Heart left ventricle (tissue), 16 donors: ENCODE measurements around the gene ZACN. TPM values are rescaled to one million over a fixed set of nuclear protein-coding genes. Genes with fewer than 3 reads are reported as not detected.

Source experiments
- ATAC-seq, 4 donors: fragments of 200-7000 bp; cut with Tn5 transposase; one replicate each; pipeline ENCODE4 v1.9.1; 2020 to 2022; ENCODE audit warnings: moderate library complexity in 4 of 4, mild to moderate bottlenecking in 3 of 4, moderate number of reproducible peaks in 1 of 4
- DNase-seq, 5 donors: peaks; one replicate each; pipeline ENCODE4 v3.0.0-alpha.2; 2020
- H3K27ac ChIP-seq, 12 donors: fragments of 200-600 bp; sonication (generic) in 4 of 12; one replicate each; pipeline versions ENCODE4 v1.5.0 to v1.8.0; 2016 to 2022; ENCODE audit warnings: mild to moderate bottlenecking in 2 of 12
- H3K27me3 ChIP-seq, 9 donors: fragments of 200-600 bp; sonication (generic) in 2 of 9; one replicate each; pipeline versions ENCODE4 v1.5.1 to v1.8.0; 2016 to 2022; ENCODE audit warnings: mild to moderate bottlenecking in 3 of 9
- H3K36me3 ChIP-seq, 9 donors: fragments of 200-600 bp; sonication (generic) in 2 of 9; one replicate each; pipeline versions ENCODE4 v1.5.0 to v1.8.0; 2018 to 2022; ENCODE audit warnings: mild to moderate bottlenecking in 2 of 9
- H3K4me1 ChIP-seq, 12 donors: fragments of 200-600 bp; sonication (generic) in 4 of 12; one replicate each; pipeline versions ENCODE4 v1.5.0 to v1.8.0; 2016 to 2022; ENCODE audit warnings: mild to moderate bottlenecking in 3 of 12
- H3K4me3 ChIP-seq, 12 donors: fragments of 200-600 bp; sonication (generic) in 4 of 12; one replicate each; pipeline versions ENCODE4 v1.5.0 to v1.8.0; 2017 to 2022; ENCODE audit warnings: mild to moderate bottlenecking in 9 of 12, moderate library complexity in 4 of 12
- H3K9me3 ChIP-seq, 12 donors: fragments of 200-600 bp; sonication (generic) in 4 of 12; one replicate each; pipeline versions ENCODE4 v1.5.0 to v1.8.0; 2016 to 2022; ENCODE audit warnings: mild to moderate bottlenecking in 1 of 12
- POLR2A ChIP-seq, 2 donors: fragments of 450-650 bp; IDR thresholded peaks; one replicate each; pipeline ENCODE4 v1.6.1; 2017; ENCODE audit warnings: antibody characterized with exemption in 2 of 2, mild to moderate bottlenecking in 2 of 2, moderate library complexity in 2 of 2
- WGBS, 4 donors: extraction: QIAGEN DNeasy Blood & Tissue Kit in 2 of 4; methylation state at CpG; one replicate each; pipeline versions ENCODE4 v1.1.5 to v1.1.7; 2013 to 2018; 5-methylcytosine and 5-hydroxymethylcytosine counted together
- intact Hi-C, 10 donors: fragments of 100-400 bp; cut with DNase I; formaldehyde crosslinking; loops; one replicate each; pipeline versions ENCODE4 v1.11.1 to v1.14.2; 2022
- polyA plus RNA-seq, 2 donors: library from polyadenylated mRNA; stranded (reverse); fragments of 200-250 nt; gene quantifications; one replicate each; pipeline ENCODE4 v1.2.3, GENCODE V29; 2013
- total RNA-seq, 9 donors: library from RNA; depleted of rRNA in 2 of 9; stranded (reverse); fragments of >200 nt in 2 of 9; fragmentation: NEBNext Ultra II Directional in 3 of 9; extraction: Animal tissue kit (Norgen Biotek cat#: 25700) in 3 of 9; gene quantifications; one replicate each; pipeline versions ENCODE4 v1.1.0 to v1.2.4, GENCODE V29; 2016 to 2023
- TF ChIP-seq, protein P1 (sequence below), 12 donors: fragments of 200-600 bp; sonication (generic) in 4 of 12; IDR thresholded peaks; one replicate each; pipeline versions ENCODE4 v1.5.0 to v1.8.0; 2018 to 2022; ENCODE audit warnings: antibody characterized with exemption in 12 of 12, mild to moderate bottlenecking in 5 of 12
- donor health status: ischemic (EF 13 %, LVEDD 7.1; RV severe dilation, severe dysfunction).
- donor health status: healthy with polysubstance abuse.
- donor health status: DM: no; HTN: yes; CAD: no.
- donor health status: DM: no; HTN: no; CAD: no.
- donor health status: ischemic (EF 25% LVEDD 6.9; RV normal size, moderate dysfunction).
- donor health status: ischemic (EF 25% LVEDD 5.7; RV mildly dilated, moderate dysfunction).
- donor health status: healthy.
- donor health status: DM: yes; HTN: yes; CAD: no.
- donor health status: ischemic (EF 35%, LVEDD 5.7; RV mildly dilated, moderate dysfunction).
- donor health status: nonischemic (EF 11% LVEDD 7.7; RV severe dilation, severe dysfunction).
- donor health status: DM: yes; HTN: yes; CAD: no.
- donor health status: PGD.
- donor health status: ischemic (EF 29% LVEDD 5.4; RV normal size, mild dysfunction).
- donor health status: nonischemic (EF 23%, LVEDD 6.1; RV moderate dilation, normal function).

ZACN gene
- total and polyA plus RNA-seq, 11 donors = 0.13 to 1.5 (median 0.51) TPM; not detected in 8

DNA sequence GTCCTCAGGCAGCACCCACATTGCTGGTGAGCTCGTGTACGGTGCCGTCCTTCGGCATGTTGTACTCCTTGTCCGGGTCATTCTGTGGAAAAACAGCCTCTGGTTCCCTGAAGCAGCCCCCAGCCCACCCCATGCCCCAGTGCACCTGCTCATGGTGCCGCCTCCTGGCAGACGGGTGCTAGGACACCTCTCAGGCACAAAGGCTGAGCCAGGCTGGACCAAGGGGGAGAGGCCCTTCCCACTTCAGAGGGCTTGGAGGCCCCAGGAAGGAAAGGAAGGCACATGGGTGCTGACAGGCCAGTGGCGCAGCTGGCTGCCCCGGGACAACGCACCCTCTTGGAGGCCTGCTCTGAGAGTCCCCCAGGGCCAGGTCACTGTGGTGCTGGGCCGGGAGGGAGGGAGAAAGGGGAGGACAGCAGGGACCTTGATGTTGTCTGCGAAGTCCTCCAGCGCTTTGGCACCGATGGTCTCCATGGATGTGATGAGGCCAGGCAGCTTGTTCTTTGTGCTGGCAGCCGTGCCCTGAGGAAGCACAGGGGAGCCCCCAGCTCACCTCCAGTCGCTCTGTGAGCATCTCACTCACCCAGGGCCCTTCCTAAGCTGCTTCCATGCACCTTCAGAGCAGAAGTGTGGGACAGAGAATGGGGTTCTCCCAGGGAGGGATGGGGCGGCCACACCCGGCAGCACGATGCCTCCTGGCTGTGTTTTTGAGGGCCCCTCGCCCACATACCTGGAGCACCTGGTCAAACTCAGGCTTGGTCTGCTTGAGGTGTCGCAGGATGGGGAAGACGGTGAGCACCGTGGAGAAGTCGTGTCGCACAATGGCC lies 9.3 kb downstream of the ZACN start:
- Histone ChIP-seq H3K27me3 (no peaks in the 10 kb centered on the region), H3K9me3 (no peaks in the 10 kb centered on the region), H3K4me1 (peaks cover 0 to 7% (median 0%) of the 10 kb centered on the region in 12 donors), H3K27ac (no peak overlapping the region), H3K36me3 (peaks cover 0 to 100% (median 90%) of the 10 kb centered on the region in 9 donors), H3K4me3 (no peak overlapping the region)
- DNase-seq (no peak), ATAC-seq (no peak)
- no peak for TF ChIP-seq POLR2A (IDR thresholded peaks at IDR 0.05)
- TF ChIP-seq, protein P1, sequence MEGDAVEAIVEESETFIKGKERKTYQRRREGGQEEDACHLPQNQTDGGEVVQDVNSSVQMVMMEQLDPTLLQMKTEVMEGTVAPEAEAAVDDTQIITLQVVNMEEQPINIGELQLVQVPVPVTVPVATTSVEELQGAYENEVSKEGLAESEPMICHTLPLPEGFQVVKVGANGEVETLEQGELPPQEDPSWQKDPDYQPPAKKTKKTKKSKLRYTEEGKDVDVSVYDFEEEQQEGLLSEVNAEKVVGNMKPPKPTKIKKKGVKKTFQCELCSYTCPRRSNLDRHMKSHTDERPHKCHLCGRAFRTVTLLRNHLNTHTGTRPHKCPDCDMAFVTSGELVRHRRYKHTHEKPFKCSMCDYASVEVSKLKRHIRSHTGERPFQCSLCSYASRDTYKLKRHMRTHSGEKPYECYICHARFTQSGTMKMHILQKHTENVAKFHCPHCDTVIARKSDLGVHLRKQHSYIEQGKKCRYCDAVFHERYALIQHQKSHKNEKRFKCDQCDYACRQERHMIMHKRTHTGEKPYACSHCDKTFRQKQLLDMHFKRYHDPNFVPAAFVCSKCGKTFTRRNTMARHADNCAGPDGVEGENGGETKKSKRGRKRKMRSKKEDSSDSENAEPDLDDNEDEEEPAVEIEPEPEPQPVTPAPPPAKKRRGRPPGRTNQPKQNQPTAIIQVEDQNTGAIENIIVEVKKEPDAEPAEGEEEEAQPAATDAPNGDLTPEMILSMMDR (IDR thresholded peaks at IDR 0.05) = no peak
- 85 to 93% (median 86%) methylated on average over 16 to 25 of the region's 25 CpGs for WGBS, 4 donors
- intact Hi-C loops = no loop called here

DNA sequence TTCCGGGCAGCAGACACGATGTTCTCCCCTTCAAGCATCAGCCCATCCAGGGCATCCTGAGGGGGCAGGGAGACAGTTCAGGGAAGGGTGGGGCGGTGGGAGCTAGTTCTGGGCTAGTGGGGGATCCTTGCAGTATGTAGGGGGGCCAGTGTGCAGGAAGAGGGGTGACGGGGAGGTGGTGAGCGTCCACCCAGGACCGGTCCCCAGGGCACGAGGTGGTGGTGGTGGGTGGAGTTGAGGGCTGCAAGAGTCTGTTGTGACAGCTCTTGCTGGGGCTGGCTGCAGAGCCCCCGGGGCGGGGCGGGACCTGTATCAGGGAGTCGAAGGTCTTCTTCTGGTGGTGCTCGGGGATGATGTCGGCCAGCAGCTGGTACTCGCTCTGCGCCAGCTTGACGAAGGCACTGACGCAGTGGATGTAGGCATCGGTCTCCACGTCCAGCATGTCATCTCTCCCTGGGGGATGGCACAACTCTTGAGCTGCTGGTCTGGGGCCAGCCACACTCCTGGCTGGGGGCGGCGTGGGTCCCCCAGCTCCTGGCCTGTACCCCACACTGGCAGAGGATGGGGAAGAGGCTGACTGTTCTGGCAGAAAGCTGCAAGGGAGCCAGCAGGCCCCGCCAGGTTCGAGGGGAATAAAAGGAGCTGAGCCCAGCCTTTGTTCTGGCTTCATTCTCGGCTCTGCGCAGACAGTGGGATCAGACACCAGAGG lies 10.0 kb downstream of the ZACN start:
- WGBS, 4 donors = 91 to 96% (median 94%) methylated on average over 14 to 25 of the region's 25 CpGs
- ATAC-seq = no peak
- Histone ChIP-seq H3K27ac (no peak overlapping the region), H3K36me3 (peaks cover 0 to 100% (median 90%) of the 10 kb centered on the region in 9 donors), H3K4me3 (no peak overlapping the region), H3K9me3 (no peaks in the 10 kb centered on the region), H3K27me3 (no peaks in the 10 kb centered on the region), H3K4me1 (peaks cover 0 to 7% (median 0%) of the 10 kb centered on the region in 12 donors)
- no peak for TF ChIP-seq POLR2A (IDR thresholded peaks at IDR 0.05)
- TF ChIP-seq, protein P1 (IDR thresholded peaks at IDR 0.05) = no peak
- DNase-seq = no peak
- intact Hi-C loops = no loop called here

DNA sequence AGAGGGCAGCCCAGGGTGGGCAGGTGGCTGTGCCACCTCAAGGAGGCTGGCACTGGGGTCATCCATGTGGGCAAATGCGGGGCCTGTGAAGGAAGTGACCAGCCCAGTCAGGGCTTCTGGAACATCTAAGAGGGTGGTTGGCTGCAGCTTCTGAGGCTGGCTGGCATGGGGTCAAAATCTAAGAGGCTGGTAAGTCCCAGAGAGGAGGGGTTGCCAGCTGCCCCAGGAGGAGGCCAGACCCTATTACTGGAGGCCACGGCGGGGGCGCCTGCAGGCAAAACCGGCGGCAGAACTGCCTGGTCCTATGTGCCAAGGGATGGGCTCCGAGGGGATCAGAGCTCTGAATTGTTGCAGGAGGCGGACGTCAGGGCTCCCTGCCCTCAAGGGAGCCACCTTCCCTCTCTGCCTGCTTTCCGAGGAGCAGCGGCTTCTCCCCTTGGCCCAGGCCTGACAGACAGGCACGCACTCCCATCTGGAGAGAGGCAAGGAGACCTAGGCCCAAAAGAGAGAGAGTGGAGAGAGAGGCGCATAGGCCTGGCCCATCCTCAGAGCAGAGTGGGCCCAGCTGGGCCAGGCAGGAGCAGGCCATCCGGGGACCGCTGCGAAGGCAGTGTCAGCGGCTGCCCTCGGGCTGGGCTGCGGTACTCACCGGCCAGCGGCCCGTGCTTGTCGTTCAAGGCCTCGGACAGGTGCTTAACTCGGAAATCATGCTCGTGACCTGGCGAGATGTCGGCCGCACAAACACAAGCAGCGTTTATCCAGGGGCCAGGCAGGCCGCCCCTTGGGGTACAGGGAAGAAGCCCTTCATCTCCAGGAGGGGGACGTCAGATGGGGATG lies 10.9 kb downstream of the ZACN start:
- ATAC-seq (peak in 3 of 4 donors; percentile 25 to 49 (median 29)), DNase-seq (peak in 1 of 5 donors; percentile 55)
- H3K27ac ChIP-seq = no peak overlapping the region
- intact Hi-C loops = loop anchor here in 1 of 10 donors (2.0 kb wide), 1 partner anchor 15 kb away; the partner anchor contains the start of gene GALR2
- WGBS, 4 donors = 85 to 97% (median 87%) methylated on average over 25 to 32 of the region's 32 CpGs
- H3K4me3 ChIP-seq = no peak overlapping the region
- TF ChIP-seq POLR2A (IDR thresholded peaks at IDR 0.05) = no peak
- TF ChIP-seq, protein P1 (IDR thresholded peaks at IDR 0.05) = no peak
- no peaks in the 10 kb centered on the region for H3K9me3 ChIP-seq
- no peaks in the 10 kb centered on the region for H3K27me3 ChIP-seq
- peaks cover 0 to 7% (median 0%) of the 10 kb centered on the region in 12 donors for H3K4me1 ChIP-seq
- H3K36me3 ChIP-seq = peaks cover 0 to 100% (median 90%) of the 10 kb centered on the region in 9 donors
